ENCODE data around the gene BEND3. TPM values are rescaled to one million over a fixed set of nuclear protein-coding genes. Genes with fewer than 3 reads are reported as not detected.
A peak's percentile ranks its signal among the peaks of the same experiment; 100 is the strongest.
"Not testable (repeated sequence)": the region's sequence is repeated elsewhere in the genome, so short reads cannot be mapped to it uniquely, and the experiment has no call there.

Gene BEND3
- 4.2 TPM for total RNA-seq

DNA sequence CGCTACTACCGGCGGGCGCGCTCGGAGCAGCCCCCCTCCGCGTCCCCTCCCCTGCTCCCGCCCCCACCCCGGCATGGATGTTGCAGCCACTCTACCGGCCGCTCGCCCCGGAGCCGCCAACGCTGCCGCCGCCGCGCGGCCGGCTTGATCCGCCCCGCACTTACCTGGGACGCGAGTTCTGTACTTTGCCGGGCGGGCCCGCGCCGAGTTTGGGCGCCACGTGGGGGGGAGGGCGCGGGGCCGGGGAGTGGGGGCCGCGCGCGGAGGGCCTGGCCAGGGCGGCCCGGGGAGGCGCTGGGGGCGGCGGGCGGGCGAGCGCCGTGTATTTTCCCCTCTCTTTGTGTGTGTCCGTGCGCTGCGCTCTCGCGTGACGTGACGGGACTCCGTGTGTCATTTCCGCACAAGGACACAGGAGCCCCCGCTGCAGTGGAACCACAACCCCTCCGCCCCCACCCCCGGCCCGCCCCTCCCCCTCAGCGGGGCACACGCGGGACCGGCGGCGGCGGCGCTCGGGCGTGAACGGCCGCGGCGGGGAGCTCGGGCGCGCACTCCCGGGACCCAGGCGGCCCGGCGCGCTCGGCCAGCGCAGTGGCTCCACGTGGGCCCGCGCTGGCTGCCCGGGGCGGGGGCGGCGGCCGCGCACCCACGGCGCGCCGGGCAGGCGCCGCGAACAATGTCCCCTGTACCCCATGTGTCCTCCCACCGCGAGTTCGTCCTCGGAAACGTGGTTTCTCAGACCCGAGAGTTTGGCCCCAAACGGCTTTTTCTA is at the start of gene BEND3:
BEND3 (minus strand) TSS at position 590 of the 769 bp plus-strand sequence. CDS start 16,230 bp downstream, outside the sequence.
- peak in 1 of 2 donors; percentile 70 for DNase-seq (ENCODE audit: low spot score in 2 of 2)
- peak within 1 kb of the TSS; percentile 34 to 85 for H3K27ac ChIP-seq

DNA sequence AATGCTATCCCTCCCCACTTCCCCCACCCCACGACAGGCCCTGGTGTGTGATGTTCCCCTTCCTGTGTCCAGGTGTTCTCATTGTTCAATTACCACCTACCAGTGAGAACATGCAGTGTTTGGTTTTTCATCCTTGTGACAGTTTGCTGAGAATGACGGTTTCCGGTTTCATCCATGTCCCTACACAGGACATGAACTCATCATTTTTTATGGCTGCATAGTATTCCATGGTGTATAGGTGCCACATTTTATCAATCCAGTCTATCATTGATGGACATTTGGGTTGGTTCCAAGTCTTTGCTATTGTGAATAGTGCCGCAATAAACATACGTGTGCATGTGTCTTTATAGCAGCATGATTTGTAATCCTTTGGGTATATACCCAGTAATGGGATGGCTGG is 49.0 kb upstream of the BEND3 start:
- DNase-seq (ENCODE audit: low spot score in 2 of 2); H3K9me3 ChIP-seq; intact Hi-C loops (cut with DNase I): not testable (repeated sequence)

More for the DNA sequence above, at the start of gene BEND3:
- Histone ChIP-seq H3K27me3 (no peaks in the 10 kb centered on the region), H3K4me1 (peaks cover 9 to 11% of the 10 kb centered on the region in 2 donors), H3K9me3 (no peaks in the 10 kb centered on the region), H3K36me3 (no peaks in the 10 kb centered on the region), H3K4me3 (peak within 1 kb of the TSS; percentile 90 to 97)
- intact Hi-C loops (cut with DNase I): loop anchor here (1.0 to 10.0 kb wide), 2 partner anchors 87 to 380 kb away; partner anchors contain the start of genes MTRES1 and SOBP
- no peak for TF ChIP-seq CTCF (IDR thresholded peaks at IDR 0.05)

GRCh38 chr6:107161521-107161920 is 46.2 kb upstream of the BEND3 start:
- Histone ChIP-seq H3K27me3 (no peaks in the 10 kb centered on the region), H3K4me3 (no peak overlapping the region), H3K27ac (no peak overlapping the region), H3K36me3 (no peaks in the 10 kb centered on the region), H3K4me1 (no peaks in the 10 kb centered on the region), H3K9me3 (no peaks in the 10 kb centered on the region)
- intact Hi-C loops (cut with DNase I): no loop called here
- no peak for TF ChIP-seq CTCF (IDR thresholded peaks at IDR 0.05)
- DNase-seq (ENCODE audit: low spot score in 2 of 2): no peak

More for the DNA sequence above, 49.0 kb upstream of the BEND3 start:
- not testable (repeated sequence) for H3K36me3 ChIP-seq, H3K27me3 ChIP-seq, H3K27ac ChIP-seq, H3K4me3 ChIP-seq, H3K4me1 ChIP-seq

DNA sequence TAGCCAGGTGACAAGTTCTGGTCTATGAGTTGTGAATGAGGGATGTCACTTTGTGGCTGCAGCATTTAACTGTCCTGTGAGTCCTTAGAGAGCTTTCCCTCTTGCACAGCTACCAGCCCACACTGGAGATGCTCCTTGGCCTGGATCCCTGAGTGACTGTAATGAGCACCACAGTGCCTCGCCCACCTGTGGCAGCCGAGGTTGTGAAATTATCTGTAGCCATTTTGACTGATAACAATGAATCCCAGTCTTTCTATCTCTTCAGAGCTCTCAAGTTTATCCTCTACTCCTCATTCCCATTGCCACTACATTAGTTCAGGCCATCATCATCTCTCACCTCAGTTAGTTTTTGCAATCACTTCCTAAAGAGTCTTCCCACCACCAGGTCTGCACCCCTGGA is 41.3 kb upstream of the BEND3 start:
- Histone ChIP-seq H3K27me3 (no peaks in the 10 kb centered on the region), H3K9me3 (no peaks in the 10 kb centered on the region), H3K4me3 (no peak overlapping the region), H3K4me1 (no peaks in the 10 kb centered on the region), H3K27ac (no peak overlapping the region), H3K36me3 (no peaks in the 10 kb centered on the region)
- intact Hi-C loops (cut with DNase I): no loop called here
- TF ChIP-seq CTCF (IDR thresholded peaks at IDR 0.05): no peak
- DNase-seq (ENCODE audit: low spot score in 2 of 2): no peak

- DNase-seq (ENCODE audit: low spot score in 2 of 2): no peak
- H3K27ac ChIP-seq: no peak overlapping the region
- no peaks in the 10 kb centered on the region for H3K9me3 ChIP-seq
- H3K36me3 ChIP-seq: no peaks in the 10 kb centered on the region
- H3K4me3 ChIP-seq: no peak overlapping the region
- H3K4me1 ChIP-seq: no peaks in the 10 kb centered on the region
- intact Hi-C loops (cut with DNase I): no loop called here
- no peaks in the 10 kb centered on the region for H3K27me3 ChIP-seq
- no peak for TF ChIP-seq CTCF (IDR thresholded peaks at IDR 0.05)
Measured at GRCh38 chr6:107154801-107155160, 39.5 kb upstream of the BEND3 start.

- TF ChIP-seq CTCF (IDR thresholded peaks at IDR 0.05): no peak
- Histone ChIP-seq H3K4me1 (no peaks in the 10 kb centered on the region), H3K27ac (no peak overlapping the region), H3K27me3 (no peaks in the 10 kb centered on the region), H3K4me3 (no peak overlapping the region), H3K9me3 (no peaks in the 10 kb centered on the region), H3K36me3 (no peaks in the 10 kb centered on the region)
- no peak for DNase-seq (ENCODE audit: low spot score in 2 of 2)
- intact Hi-C loops (cut with DNase I): no loop called here
Measured at GRCh38 chr6:107154131-107154800, 39.0 kb upstream of the BEND3 start.

Data from ascending aorta (tissue), 2 donors.